GM12872 (cell line): ENCODE data around the gene RPS6KA5.

ENCODE experiments used
- CTCF ChIP-seq: IDR thresholded peaks from 3 replicates; pipeline ENCODE4 v1.5.1; 2011; ENCODE audit warnings: low read depth, mild to moderate bottlenecking, low read length, moderate library complexity; ENCODE audit not compliant: insufficient read depth

The RPS6KA5 gene

GRCh38 chr14:90831821-90832220 lies 228.6 kb downstream of the RPS6KA5 start:
- TF ChIP-seq CTCF: no peak

GRCh38 chr14:90830931-90831701 lies 229.3 kb downstream of the RPS6KA5 start:
- TF ChIP-seq CTCF: no peak

GRCh38 chr14:90829677-90830076 lies 230.8 kb downstream of the RPS6KA5 start:
- no peak for TF ChIP-seq CTCF

GRCh38 chr14:90828642-90829487 lies 231.6 kb downstream of the RPS6KA5 start:
- no peak for TF ChIP-seq CTCF

- no peak for TF ChIP-seq CTCF
Observed at GRCh38 chr14:90827919-90828610, 232.4 kb downstream of the RPS6KA5 start.

- TF ChIP-seq CTCF: no peak
Observed at GRCh38 chr14:90820958-90821357, 239.5 kb downstream of the RPS6KA5 start.

GRCh38 chr14:90819734-90820393 lies 240.6 kb downstream of the RPS6KA5 start:
- TF ChIP-seq CTCF: no peak
